HT-29 (cell line): ENCODE measurements around the gene MED27. TPM values are rescaled to one million over a fixed set of nuclear protein-coding genes. Genes with fewer than 3 reads are reported as not detected.

Experiments
- DNase-seq: peaks from one replicate; pipeline ENCODE4 v3.0.0-alpha.2; 2015; ENCODE audit warnings: low spot score
- total RNA-seq: library from RNA; depleted of rRNA; stranded (reverse); fragments of >200 nt; shearing (Covaris generic); gene quantifications from 2 replicates; pipeline ENCODE4 v1.2.3, GENCODE V29; 2014

Gene MED27
- total RNA-seq, 1 experiment from 2014 or later, result 26.7 TPM

DNA sequence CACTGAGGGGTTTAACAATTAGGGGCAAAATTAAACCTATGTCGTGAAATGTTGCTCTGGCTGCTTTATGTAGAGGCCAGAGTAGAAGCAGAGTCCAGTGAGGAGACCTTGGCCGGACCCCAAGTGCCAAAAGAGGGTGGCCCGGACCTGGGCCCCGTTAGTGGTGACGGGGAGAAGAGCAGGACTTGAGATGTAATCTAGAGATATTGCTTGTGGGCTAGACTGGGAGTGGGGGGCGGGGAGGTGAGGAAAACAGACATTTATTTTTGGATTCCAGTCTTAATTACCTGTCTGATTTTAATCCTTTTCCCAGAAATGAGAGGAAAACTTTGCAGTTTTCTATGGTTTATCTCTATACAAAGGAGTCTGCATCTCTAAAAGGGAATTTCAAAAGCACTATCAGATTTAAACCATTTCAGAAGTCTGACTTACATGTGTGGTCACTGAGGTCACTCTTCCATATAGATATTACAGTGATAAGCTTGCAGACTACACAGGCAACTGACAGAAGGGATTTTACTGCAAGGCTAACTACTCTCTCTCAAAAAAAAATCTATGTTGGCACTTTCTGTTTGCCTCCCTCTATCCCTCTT lies 108.1 kb downstream of the MED27 start:
- no peak for DNase-seq

DNA sequence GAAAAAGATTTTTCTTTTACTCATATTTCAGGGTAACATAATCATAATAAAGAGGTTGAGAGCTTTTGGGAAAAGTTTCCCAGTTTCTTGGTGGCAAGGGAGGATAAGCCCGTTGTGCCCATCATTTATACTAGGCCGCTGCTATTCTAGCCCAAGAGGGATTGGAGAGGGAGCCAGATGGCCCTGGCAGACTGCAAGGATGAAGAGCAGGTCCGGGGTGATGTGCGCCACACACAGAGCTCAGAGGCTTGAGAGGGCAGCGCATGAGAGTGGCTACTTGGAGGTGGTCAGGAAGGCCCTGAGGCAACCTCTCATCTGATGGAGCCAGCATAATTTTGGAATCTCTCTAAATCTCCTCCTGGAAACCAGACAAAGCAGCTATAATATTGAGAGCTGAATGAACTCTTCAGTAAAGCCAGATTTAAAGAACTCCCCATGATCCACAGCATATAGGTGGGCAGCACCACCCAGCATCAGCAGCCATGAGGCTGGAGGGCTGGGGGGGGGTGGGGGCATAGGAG lies 110.1 kb downstream of the MED27 start:
- DNase-seq, result no peak

DNA sequence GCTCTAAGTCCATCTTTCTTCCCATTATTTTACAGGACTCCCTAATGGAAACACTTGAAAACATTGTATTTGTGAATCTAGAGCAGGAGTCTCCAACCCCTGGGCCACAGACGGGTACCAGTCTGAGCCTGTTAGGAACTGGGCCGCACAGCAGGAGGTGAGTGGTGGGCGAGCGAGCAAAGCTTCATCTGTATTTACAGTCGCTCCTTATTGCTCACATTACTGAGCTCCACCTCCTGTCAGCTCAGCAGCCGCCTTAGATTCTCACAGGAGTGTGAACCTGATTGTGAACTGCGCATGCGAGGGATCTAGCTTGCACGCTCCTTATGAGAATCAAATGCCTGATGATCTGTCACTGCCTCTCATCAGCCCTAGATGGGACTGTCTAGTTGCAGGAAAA lies 111.0 kb downstream of the MED27 start:
- DNase-seq, result no peak

DNA sequence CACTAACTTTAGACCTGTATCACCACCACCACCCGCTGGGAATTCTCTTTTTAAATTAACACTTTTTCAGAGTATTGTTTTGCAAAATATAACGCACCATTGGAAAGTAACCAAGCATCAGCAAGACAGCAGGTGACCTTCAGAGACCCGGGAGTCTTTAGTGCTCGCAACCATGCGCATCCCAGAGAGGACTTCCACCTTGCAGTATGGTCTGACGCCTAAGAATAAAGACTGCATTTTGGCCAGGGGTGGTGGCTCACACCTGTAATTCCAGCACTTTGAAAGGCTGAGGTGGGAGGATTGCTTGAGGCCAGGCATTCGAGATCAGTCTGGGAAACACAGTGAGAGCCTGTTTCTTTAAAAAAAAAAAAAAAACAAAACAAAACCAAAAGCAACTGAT lies 113.8 kb downstream of the MED27 start:
- no peak for DNase-seq

DNA sequence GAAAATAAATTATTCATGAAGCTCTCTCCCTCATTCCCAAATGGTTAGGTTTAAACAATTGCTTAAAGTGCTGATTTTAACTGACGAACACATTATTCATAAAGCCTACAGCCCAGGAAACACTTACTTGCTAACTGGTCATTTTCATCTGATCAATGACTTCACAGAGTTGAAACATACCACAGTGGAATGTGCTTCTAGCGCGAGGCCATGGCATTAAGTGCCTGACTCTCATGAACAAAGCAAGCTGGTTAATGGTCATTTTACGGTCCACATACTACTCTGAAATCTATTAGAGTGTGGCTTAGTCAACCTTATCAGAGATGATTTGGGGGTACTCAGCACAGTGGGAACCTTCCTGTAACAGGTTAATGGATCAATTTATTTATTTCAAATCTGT lies 114.6 kb downstream of the MED27 start:
- no peak for DNase-seq

DNA sequence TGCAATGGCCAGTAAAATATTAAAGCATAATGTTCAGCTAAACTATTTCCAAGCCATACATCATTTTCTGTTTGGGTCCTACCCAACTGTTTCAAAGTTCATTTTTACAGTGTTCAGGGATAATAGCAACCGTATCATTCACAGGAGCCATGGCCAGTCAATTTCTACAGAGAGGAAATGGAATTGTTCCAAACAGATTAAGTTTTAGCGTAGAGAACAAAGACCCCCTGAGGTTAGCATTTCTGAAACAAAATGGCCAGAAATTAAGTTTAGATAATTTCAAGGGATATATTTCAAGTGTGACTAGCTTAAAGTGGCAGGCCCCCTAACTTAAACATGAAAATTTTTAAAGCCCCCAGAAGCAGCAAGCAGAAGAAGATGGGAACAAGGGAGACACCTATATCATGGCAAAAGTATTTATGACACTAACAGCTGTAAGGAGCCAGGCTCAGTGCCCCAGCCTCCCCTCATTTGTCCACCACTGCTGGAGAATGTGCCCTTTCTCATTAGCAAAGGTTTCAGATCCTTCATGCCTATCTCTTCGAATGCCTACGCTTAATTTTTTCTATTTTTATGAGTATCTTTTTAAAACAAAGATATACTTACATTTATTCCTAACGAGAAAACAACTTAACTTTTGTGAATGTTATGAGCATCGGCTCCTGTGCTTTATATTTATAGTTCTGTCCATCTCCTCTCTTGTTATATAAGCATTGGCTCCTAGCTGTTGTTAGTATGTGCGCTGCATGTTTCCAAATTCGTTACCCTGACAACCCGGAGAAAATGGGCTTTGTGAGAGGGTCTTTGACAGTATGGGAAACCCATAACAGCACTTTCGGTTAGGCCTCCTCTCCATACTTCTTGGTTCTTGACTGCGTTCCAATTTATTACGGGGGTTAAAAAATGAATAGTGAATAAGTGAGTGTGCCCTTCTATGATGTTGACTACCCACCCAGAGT lies 116.3 kb downstream of the MED27 start:
- no peak for DNase-seq

DNA sequence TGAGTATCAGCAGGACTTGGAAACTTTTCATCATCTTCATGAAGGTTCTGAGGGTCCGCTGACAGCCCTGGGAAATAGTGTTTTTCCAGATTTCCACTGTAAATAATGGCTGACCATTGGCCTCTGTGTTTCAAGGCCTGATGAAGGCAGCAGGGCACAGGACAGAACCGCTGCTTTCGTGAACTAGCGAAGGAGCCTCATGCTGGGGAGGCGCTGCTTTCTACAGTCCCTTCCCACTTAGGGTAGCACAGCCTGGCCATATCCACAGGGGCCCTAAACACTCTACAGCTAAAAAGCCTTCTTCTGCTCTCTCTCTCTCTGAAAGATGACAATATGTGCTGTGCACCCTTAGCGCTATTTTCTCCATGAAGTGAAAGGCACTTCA lies 118.2 kb downstream of the MED27 start:
- DNase-seq, result no peak

DNA sequence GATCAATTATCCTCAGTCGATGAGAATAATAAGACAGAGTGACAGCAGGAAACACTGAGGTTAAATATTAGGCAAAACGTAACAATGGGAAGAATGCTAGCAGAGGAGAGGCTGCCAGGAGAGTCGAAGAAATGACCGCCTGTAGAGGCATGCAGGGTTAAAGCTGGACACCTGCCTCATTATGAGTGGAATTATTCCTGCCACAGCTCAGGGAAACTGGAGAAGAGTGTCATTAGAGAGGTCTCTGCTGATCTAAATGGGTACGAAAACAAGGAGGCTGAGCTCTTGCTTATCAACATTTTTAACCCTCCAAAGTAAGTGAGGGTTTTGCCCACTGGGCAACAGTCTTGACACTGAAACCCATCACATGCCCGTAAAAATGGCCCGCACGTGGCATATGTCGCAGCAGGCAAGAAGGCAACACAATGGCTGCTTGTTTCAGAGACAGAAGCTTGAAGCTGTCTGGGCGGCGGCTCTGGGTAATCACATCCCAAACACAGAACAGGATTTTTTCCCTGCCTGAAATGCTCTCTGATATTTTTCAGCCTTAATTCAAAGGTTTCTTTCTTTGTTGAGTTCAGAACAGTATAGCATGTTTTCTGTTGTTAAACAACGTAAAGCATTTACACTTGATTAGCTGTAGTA lies 118.7 kb downstream of the MED27 start:
- DNase-seq, result no peak

DNA sequence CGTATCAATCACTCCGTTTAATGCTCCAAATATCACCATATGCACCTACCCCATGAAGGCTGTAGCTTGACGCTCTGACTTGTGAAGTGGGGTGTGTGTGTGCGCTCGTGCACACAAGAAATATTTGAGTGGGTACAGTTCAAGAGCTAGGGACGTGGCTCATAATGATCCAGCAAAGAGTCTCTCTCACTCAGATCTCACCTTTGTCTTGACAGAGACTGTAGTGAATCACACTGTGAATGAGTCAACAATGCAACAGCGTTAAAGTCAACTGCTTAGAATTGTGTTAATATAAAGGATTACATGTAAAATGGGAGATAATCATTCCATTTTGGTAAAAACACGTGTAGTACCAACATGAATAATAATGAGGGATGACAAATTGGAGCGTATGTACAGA lies 119.4 kb downstream of the MED27 start:
- no peak for DNase-seq

DNA sequence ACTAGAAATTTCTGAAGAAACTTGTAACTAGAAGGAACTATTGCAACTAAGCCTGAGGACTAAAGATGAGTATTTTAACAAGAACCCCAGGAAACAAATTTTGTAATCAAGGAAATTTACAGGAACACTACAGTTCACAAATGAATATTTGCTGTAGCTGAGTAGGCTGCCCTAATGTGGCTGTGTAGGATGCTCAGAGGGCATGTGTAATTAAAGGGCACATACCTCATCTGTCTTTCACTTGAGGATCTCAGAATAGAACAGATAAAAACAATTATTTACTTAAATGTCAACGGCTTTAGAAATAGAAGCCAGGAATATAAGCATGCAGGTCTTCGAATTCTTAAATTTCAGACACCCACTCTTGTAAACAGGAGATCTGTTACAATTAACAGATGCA lies 119.8 kb downstream of the MED27 start:
- no peak for DNase-seq

DNA sequence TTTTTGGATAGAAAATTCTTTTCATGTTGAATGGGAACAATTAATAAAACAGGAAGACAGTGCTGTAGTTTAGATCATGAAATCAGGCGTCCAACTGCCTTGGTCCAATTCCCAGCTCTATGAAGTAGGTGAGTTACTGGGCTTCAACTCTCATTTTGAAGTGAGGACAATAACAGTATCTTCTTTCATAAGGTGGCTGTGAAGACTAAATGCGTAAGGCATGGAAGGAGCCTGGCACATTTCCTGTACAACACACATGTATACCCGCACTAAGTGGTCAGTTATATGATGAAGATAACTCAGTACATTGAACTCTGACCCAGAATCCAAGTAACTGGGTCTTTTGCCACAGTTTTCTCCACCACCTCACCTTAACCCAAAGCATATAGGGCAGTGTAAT lies 120.6 kb downstream of the MED27 start:
- DNase-seq, result no peak

DNA sequence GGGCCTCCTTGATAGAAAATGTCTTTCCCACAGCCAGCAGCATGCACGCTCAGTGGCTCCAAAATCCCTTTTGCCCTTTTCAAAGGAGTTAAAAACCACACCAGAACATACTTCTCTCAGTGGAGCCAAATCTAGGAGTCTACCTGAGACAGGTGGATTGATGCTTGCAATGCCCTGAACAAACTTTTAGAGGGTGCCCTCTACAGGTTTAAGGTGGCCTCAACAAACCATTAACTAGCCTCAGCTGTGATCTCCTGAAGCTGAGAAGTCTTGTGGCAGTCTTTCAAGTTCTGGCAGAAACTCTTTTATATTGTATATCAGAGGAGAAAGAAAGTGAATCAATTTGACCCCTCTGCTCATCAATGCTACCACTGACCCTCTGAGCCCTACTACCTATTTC lies 125.4 kb downstream of the MED27 start:
- peak; percentile 43 for DNase-seq

DNA sequence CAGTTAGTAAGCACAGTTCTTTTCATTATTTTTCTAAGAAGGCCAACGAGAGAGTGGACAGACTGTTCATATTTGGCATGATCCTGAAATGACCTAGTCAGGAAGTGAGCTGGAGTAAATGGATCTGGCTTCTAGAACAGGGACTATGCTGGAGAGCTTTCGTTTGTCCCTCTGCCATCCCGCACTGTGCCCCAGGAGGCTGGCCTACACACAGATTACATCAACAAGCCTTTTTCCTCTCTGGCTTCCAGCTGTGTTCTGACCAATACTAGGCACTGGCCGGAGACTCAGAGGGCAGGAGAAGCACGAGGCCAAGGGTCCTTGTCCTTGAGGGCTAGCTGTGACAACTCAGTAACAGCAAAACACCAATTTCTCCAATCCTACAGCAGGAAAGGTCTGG lies 127.8 kb downstream of the MED27 start:
- no peak for DNase-seq

DNA sequence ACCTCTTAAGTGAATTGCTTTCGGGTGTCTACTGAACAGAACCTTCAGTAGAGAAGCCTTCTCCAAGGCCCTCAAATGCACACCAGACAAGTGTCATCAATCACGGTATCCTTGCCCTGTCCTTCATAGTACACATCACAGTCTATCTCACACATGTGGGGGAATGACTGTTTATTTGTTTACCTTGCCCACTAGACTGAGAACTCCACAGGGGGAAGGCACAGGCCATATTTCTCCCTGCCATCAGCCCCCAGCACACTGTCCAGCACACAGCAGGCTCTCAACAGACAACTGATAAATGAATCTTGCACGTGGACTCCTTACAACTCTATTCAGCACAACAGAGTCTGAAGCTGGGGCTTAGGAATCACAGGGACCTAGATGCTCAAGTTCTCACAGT lies 128.5 kb downstream of the MED27 start:
- DNase-seq, result no peak

DNA sequence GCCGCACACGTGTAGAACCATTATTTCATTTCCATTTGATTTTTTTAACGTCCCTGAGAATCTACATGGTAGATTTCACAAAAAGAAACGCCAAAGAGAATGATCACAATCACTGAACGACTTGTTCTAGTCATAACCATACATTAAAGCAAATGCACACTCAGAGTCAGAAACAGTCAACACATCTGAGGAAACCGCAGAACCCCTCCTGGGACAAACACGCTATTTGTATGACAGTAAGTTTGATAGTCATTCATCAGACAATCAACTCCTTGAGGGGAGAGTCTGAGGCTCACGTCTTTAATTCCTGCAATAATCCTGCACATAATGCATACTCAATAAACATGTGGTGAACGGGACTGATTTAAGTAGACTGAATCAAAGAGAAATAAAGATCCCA lies 129.2 kb downstream of the MED27 start:
- no peak for DNase-seq

DNA sequence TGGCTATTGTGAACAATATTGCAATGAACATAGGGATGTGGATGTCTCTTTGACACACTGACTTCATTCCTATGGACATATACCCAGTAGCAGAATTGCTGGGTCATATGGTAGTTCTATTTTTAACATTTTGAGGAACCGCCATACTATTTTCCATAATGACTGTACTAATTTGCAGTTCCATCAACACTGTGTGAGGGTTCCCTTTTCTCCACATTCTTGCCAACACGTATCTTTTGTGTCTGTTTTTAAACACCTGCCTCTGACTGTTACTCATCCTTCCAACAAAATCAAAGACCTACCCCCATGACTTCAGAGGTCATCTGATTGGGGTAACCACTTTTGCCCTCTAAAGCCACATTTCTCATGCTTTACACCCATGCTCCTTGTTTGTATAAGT lies 133.5 kb downstream of the MED27 start:
- DNase-seq, result no peak

DNA sequence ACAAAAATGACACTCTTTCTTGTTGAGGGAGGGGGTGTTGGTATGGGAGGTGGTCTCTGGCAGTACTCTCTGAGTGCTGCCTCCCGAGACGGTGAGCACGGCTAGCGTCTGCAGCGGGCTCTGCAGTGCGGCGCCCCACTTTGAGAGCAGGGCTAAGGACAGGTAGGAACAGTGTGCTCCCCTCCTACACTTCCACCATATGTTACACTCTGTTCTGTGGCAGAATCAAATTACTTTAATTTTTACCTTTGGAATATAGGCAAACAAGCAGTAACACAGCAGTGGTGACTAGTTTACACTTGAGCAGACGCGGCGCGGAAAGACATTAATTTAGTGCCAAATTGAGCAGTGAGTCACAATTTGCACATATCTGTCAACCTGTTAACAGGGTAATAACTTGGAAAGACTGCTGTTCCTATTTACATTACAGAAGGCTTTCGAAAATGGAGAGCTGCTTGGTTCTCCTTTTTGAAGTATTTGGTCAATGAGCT lies 136.3 kb downstream of the MED27 start:
- DNase-seq, result no peak

DNA sequence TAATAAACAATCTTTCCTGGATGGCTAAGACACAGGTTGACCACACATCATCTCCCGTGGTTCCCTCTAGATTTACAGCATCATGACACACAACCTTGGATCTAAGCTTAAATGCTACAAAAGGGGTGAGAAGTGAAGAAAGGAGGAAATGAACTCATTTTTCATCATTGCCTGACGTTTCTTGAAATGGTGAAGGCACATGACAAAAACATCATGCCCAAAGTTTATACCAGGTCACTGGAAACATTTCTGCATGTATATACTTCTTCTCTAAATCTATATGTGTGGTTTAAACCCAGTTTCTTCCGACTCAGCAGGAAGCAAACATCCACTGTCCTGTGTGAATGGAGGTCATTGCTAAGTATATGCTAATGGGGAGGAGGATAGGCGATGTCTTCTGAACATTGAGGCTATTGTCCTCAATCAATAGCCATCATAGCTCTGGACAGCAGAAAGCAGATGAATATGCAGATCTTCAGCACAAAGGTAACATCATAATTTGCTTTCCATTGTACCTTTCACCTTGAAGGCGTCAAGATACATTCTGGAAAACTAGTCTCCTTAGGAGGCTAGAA lies 137.4 kb downstream of the MED27 start:
- DNase-seq, result no peak

DNA sequence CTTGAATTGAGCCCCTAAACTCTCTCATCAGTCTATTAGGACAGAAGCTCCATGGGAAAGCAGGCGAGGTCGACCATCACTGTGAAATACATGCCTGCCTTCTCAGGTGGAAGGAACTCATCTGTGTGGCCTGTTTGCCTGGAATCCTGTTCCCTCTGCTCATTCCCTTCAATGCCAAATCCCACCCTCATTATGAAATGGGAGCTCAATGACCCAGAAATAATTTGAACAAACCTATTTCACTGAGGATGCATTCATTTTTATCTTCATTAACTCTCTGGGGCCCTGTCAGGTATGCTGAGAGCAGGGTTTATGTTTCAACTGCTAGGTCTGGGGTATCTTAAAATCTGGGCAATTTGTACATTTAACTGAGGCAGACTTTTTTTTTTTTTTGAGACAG lies 142.2 kb downstream of the MED27 start:
- no peak for DNase-seq

DNA sequence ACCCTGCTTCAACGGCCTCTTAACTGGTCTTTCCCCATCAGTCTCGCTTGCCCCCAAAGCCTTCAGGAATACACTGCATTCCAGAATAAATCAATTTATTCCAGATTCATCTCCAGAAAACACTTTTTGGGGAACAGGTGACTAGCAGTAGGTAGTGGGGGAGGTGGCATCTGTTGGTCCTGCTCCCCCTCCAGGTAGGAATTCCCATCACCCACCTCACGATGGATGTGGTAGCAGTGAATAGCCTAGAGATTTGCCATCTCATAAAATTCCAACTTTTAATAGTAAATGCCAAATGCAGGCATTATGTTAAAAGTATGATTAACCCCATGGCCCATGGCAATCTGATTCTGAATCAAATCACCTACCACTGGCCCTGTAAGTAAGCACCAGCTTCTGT lies 142.7 kb downstream of the MED27 start:
- no peak for DNase-seq

DNA sequence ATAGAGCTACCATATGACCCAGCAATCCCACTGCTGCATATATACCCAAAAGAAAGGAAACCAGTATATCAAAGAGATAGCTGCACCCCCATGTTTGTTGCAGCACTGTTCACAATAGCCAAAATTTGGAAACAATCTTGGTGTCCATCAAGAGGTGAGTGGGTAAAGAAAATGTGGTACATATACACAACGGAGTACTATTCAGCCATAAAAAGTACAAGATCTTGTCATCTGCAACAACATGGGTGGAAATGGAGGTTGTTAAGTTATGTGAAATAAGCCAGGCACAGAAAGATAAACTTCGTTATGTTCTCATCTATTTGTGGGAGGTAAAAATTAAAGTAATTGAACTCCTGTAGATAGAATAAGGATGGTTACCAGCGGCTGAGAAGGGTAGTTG lies 145.0 kb downstream of the MED27 start:
- no peak for DNase-seq

DNA sequence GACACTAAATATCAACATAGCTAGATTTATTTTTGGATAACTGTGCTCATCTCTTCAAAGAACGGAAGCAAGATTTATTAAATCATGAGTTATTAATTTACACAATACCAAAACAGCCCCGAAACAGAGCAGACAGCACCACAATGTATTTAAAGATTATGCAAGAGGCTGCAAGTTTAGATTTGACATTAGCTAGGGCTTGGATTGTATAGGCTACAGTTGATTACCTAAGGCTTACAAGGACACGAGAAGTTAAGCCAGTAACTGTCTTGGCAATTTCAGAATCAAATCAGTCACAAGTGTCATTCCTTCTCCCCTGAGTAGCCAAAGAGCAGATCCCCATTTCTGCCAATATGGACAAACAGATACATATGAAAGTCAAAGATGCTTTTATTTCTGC lies 152.6 kb downstream of the MED27 start:
- no peak for DNase-seq
